Measurements from ENCODE around the gene STK4. TPM values are rescaled to one million over a fixed set of nuclear protein-coding genes. Genes with fewer than 3 reads are reported as not detected.

STK4 gene
- total RNA-seq, 2 experiments from 2014 or later: 151 to 170 TPM

DNA sequence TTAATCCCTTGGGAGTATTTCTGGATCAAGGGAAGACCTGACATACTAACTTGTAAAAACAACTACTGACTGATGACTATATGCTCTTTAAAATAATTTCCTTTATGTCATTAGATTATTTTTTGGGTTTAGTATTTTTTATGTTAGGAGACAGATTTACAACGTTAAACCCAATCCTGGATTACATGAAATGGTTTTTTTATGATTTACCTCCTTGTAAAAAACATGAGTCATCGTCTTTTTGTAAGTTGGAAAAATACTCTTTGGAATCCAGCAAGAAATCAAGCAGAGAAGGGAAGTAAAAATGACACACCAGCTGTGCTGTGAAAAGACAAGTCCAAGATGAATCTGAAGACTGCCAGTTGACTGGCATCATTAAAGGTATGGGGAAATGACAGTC, 6.7 kb downstream of the STK4 start:
- no peak overlapping the region for H3K4me3 Mint-ChIP-seq
- peaks cover 76% of the 10 kb centered on the region for H3K36me3 Mint-ChIP-seq

DNA sequence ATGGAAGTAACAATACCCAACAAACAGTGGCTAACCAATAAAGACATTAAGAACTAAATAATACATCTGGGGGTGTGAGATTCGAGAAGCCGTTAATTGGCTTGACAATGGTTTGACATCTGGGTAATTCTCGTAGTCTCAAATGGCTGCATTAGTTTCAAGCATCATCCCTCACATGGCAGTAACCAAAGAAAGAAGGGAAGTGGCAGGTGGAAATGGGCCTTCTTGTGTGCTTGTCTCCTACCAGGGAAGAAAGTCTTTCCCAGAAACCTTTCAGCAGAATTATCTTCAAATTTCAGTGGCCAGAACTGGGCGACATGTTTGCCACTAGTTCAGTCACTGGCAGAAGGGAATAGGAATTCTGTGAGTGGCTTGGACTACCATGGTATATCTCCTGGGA, 10.4 kb downstream of the STK4 start:
- Mint-ChIP-seq H3K27me3 (no peaks in the 10 kb centered on the region), H3K9me3 (ENCODE audit: low read depth) (no peaks in the 10 kb centered on the region), H3K27ac (peak overlapping the region; percentile 95), H3K36me3 (peaks cover 75% of the 10 kb centered on the region), H3K4me1 (peaks cover 65% of the 10 kb centered on the region), H3K4me3 (no peak overlapping the region)
- DNase-seq (no peak), ATAC-seq (no peak)
- CTCF ChIA-PET: interaction anchor here (1.4 to 3.9 kb wide), 4 partner anchors 10 to 34 kb away, joined by 3 to 31 read pairs (median 10); partner anchors contain the start of gene STK4

More for the DNA sequence above, 6.7 kb downstream of the STK4 start:
- no peaks in the 10 kb centered on the region for H3K27me3 Mint-ChIP-seq
- H3K4me1 Mint-ChIP-seq: peaks cover 69% of the 10 kb centered on the region
- no peak for DNase-seq
- H3K27ac Mint-ChIP-seq: peak overlapping the region; percentile 70
- CTCF ChIA-PET: no interaction called here
- no peaks in the 10 kb centered on the region for H3K9me3 Mint-ChIP-seq (ENCODE audit: low read depth)
- ATAC-seq: no peak

DNA sequence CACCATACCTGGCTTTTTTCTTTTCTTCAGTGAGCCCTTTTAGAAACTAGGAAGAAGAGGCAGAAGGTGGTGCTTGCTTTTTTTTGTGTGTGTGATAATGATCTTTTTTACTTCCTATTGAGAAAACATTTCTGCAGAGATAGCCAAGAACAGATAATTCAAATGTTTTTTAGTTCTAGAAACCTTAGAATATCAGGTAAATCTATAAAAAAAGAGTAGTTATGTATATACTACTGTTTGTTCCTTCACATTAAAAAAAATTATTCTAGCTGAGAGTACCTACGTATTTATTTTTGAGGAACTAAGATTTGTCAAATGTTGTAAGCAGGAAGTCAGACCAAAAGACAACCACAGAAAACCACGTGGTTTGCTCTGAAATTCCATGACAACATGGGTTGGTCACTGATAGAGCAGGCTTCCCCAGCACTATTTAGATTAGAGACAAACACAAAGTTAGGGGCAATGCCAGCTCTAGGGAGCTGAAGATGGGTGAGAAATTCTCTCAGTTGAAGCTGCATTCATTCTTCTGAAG, 12.8 kb downstream of the STK4 start:
- peak overlapping the region; percentile 95 for H3K27ac Mint-ChIP-seq
- peak; percentile 80 for ATAC-seq
- CTCF ChIA-PET: interaction anchor here (0.9 to 3.9 kb wide), 6 partner anchors 12 to 97 kb away, joined by 3 to 31 read pairs (median 4); partner anchors contain the start of gene STK4

DNA sequence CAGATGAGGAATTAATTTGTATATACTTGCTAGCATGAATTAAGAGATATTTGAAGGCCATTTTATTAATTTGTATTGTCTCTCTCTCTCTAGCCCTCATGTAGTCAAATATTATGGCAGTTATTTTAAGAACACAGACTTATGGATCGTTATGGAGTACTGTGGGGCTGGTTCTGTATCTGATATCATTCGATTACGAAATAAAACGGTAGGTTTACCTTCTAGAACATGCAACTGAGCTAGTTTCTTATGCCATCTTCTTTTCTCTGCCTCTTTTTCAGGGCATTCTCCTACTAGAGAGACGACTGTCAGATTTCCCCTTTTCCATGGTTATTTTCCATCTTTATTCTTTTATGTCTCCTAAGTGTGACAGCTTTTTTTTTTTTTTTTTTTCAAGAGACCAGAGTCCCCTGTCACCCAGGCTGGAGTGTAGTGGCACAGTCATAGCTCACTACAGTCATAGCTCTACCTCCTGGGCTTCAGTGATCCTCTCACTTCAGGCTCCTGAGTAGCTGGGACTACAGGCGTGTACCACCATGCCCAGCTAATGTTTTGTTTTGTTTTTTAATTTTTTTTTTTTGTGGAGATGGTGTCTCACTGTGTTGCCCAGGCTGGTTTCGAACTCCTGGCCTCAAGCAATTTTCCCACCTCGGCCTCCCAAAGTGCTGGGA, 15.6 kb downstream of the STK4 start:
- CTCF ChIA-PET: interaction anchor here (0.7 to 1.9 kb wide), 4 partner anchors 11 to 22 kb away, joined by 3 to 13 read pairs (median 4); partner anchors contain the start of gene TOMM34
- DNase-seq (no peak), ATAC-seq (no peak)
- H3K9me3 Mint-ChIP-seq (ENCODE audit: low read depth): no peaks in the 10 kb centered on the region
- peaks cover 65% of the 10 kb centered on the region for H3K4me1 Mint-ChIP-seq
- H3K36me3 Mint-ChIP-seq: peaks cover 60% of the 10 kb centered on the region
- H3K27ac Mint-ChIP-seq: peak overlapping the region; percentile 25
- H3K4me3 Mint-ChIP-seq: no peak overlapping the region
- H3K27me3 Mint-ChIP-seq: no peaks in the 10 kb centered on the region

More for the DNA sequence above, 12.8 kb downstream of the STK4 start:
- Mint-ChIP-seq H3K9me3 (ENCODE audit: low read depth) (no peaks in the 10 kb centered on the region), H3K4me3 (peak overlapping the region; percentile 51), H3K27me3 (no peaks in the 10 kb centered on the region), H3K36me3 (peaks cover 73% of the 10 kb centered on the region), H3K4me1 (peaks cover 64% of the 10 kb centered on the region)
- peak; percentile 89 for DNase-seq

DNA sequence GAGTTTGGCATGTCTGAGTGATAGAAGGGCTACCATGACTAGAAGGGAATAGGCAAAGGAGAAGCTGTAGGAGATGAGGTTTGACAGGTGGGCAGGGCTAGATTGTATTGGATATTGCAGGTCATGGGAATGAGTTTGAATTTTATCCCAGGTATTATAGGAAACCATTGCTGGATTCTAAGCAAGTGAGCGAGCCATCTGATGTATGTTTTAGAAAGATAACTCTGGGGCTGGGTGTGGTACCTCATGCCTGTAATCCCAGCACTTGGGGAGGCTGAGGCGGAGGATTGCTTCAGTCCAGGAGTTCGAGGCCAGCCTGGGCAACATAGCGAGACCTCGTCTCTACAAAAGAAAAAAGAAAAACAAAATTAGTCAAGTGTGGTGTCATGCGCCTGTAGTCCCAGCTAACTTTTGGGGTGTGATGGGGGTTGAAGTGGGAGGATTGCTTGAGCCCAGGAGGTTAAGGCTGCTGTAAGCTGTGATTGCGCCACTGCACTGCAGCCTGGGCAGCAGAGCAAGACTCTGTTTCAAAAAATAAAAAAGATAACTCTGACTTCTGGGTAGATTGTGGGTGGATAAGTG, 16.9 kb downstream of the STK4 start:
- ATAC-seq (no peak), DNase-seq (no peak)
- H3K27ac Mint-ChIP-seq: peak overlapping the region; percentile 52
- no peaks in the 10 kb centered on the region for H3K27me3 Mint-ChIP-seq
- no peaks in the 10 kb centered on the region for H3K9me3 Mint-ChIP-seq (ENCODE audit: low read depth)
- H3K36me3 Mint-ChIP-seq: peaks cover 55% of the 10 kb centered on the region
- peaks cover 56% of the 10 kb centered on the region for H3K4me1 Mint-ChIP-seq
- CTCF ChIA-PET: interaction anchor here (0.6 to 1.9 kb wide), 2 partner anchors 10 to 12 kb away, joined by 3 to 4 read pairs; no protein-coding TSS in a partner anchor
- H3K4me3 Mint-ChIP-seq: no peak overlapping the region

DNA sequence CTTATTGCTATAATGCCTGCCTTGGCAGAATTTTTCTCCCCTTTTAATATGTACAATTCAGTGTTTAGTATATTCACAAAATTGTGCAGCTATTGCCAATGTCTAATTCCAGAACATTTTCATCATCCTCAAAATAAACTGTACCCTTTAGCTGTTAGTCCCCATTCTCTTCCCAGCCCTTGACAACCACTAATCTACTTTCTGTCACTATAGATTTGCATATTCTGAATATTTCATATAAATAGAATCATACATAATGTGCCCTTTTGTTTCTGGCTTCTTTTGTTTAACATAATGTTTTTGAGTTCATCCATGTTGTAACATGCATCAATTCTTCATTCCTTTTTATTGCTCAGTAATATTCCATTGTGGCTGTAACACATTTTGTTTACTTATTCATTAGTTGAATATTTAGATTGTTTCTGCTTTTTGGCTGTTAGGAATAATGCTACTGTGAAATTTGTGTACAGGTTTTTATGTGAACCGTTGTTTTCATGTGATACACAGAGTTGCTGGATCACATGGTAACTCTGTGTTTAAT, 22.4 kb downstream of the STK4 start:
- Mint-ChIP-seq H3K27me3 (no peaks in the 10 kb centered on the region), H3K9me3 (ENCODE audit: low read depth) (no peaks in the 10 kb centered on the region), H3K27ac (peak overlapping the region; percentile 20), H3K36me3 (peaks cover 51% of the 10 kb centered on the region), H3K4me3 (no peak overlapping the region), H3K4me1 (peaks cover 58% of the 10 kb centered on the region)
- DNase-seq (no peak), ATAC-seq (no peak)
- CTCF ChIA-PET: no interaction called here

DNA sequence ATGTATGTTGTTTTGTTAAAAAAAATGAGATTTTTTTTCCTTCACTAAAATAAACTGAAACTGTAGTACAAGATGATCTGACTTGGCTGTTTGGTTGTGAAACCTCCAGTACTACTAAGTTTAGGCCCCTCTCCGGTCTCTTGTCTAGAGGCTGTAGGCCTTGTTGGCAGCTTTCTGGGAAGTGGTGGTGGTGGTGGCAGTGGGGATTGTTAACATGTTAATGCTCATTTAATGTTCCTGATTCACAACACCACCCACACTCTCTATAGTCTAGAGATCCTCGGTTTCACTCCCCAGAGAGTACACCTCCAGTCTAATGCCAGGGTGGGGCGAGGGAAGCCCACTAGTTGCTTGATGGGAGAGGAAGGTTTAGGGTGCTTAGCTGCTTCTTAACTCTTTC, 24.1 kb downstream of the STK4 start:
- no peaks in the 10 kb centered on the region for H3K27me3 Mint-ChIP-seq
- H3K9me3 Mint-ChIP-seq (ENCODE audit: low read depth): no peaks in the 10 kb centered on the region
- peak; percentile 73 for DNase-seq
- peak overlapping the region; percentile 67 for H3K4me3 Mint-ChIP-seq
- H3K27ac Mint-ChIP-seq: peak overlapping the region; percentile 86
- peaks cover 55% of the 10 kb centered on the region for H3K36me3 Mint-ChIP-seq
- peak; percentile 76 for ATAC-seq
- CTCF ChIA-PET: interaction anchor here (0.7 to 2.4 kb wide), 8 partner anchors 15 to 105 kb away, joined by 3 to 9 read pairs (median 3); partner anchors contain the start of gene STK4
- H3K4me1 Mint-ChIP-seq: peaks cover 65% of the 10 kb centered on the region

DNA sequence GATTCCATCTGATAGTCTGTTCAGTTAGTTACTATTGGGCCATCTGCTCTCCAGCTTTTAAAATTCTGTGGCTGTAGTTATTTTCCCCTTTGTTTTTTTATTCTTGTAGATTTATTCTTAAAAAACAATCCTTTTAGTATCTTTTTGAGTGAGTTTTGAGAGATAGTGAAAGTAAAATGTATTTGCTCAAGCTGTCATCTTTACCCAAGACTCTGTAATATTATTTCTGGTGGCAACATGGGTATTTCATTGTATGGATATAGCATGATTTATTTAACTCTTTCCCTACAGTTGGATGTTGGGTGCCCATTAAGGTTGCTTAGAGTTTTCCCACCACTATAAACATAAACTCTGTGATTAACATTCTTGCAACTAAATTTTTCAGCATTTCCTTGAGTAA, 24.6 kb downstream of the STK4 start:
- peaks cover 56% of the 10 kb centered on the region for H3K36me3 Mint-ChIP-seq
- H3K4me3 Mint-ChIP-seq: peak overlapping the region; percentile 67
- H3K27me3 Mint-ChIP-seq: no peaks in the 10 kb centered on the region
- peak overlapping the region; percentile 86 for H3K27ac Mint-ChIP-seq
- CTCF ChIA-PET: interaction anchor here (0.7 to 2.4 kb wide), 7 partner anchors 16 to 105 kb away, joined by 3 to 9 read pairs (median 4); partner anchors contain the start of gene STK4
- H3K4me1 Mint-ChIP-seq: peaks cover 66% of the 10 kb centered on the region
- DNase-seq (no peak), ATAC-seq (peak; percentile 24)
- no peaks in the 10 kb centered on the region for H3K9me3 Mint-ChIP-seq (ENCODE audit: low read depth)

DNA sequence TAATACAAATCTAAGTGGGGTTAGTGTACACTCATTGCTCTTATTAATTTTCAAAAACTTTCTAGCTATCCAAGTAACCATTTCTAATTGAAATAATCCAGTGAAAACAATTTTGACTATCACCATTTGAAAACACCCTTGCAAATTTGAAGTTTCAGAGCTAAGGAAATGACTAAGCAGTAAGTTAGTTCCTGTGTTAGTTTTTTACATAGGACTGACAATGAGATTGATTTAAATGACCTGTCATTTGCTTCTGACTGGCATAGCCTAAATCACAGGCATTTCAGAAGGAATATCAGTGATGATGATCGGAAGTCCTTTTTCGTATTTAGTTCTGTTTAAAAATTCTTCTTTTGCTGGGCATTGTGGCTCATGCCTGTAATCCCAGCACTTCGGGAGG, 27.0 kb downstream of the STK4 start:
- peaks cover 65% of the 10 kb centered on the region for H3K36me3 Mint-ChIP-seq
- H3K4me3 Mint-ChIP-seq: peak overlapping the region; percentile 46
- ATAC-seq: peak; percentile 64
- CTCF ChIA-PET: interaction anchor here (0.6 to 2.2 kb wide), 7 partner anchors 11 to 34 kb away, joined by 3 to 14 read pairs (median 4); partner anchors contain the start of genes STK4 and TOMM34
- H3K27me3 Mint-ChIP-seq: no peaks in the 10 kb centered on the region
- H3K9me3 Mint-ChIP-seq (ENCODE audit: low read depth): no peaks in the 10 kb centered on the region
- H3K27ac Mint-ChIP-seq: peak overlapping the region; percentile 80
- H3K4me1 Mint-ChIP-seq: peaks cover 62% of the 10 kb centered on the region
- DNase-seq: no peak

DNA sequence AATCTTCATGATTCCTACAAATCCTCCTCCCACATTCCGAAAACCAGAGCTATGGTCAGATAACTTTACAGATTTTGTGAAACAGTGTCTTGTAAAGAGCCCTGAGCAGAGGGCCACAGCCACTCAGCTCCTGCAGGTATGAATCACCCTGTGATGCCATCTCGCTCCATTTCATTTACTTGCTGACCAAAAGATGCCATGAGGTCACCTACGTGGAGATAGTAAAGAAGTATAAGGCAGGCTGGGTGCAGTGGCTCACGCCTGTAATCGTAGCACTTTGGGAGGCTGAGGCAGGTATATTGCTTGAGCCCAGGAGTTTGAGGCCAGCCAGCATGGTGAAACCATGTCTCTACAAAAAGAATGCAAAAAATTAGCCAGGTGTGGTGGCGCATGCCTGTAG, 30.9 kb downstream of the STK4 start:
- Mint-ChIP-seq H3K36me3 (peaks cover 72% of the 10 kb centered on the region), H3K27me3 (no peaks in the 10 kb centered on the region), H3K27ac (no peak overlapping the region), H3K4me3 (no peak overlapping the region), H3K9me3 (ENCODE audit: low read depth) (no peaks in the 10 kb centered on the region), H3K4me1 (peaks cover 36% of the 10 kb centered on the region)
- CTCF ChIA-PET: interaction anchor here (0.8 to 2.1 kb wide), 6 partner anchors 8 to 53 kb away, joined by 3 to 9 read pairs (median 5); no protein-coding TSS in a partner anchor
- DNase-seq: no peak
- no peak for ATAC-seq

DNA sequence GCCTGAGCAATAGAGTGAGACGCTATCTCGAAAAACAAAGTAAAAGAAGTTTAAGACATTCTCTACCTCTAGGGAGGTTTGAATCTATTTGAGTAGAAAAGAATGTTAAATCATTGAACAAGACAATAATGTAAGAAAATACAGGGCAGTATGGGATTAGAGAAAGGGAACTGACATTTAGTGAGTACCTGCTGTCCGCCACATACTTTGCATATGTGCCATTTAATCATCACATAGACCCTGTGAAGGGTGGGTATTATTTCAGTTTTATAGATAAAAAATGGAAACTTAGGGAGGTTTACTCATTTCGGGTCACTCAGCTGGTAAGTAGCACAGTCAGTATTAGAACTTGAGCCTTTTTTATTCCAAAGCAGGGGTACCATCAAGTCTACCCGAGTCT, 31.4 kb downstream of the STK4 start:
- Mint-ChIP-seq H3K4me3 (no peak overlapping the region), H3K9me3 (ENCODE audit: low read depth) (no peaks in the 10 kb centered on the region), H3K27ac (no peak overlapping the region), H3K27me3 (no peaks in the 10 kb centered on the region), H3K4me1 (peaks cover 35% of the 10 kb centered on the region), H3K36me3 (peaks cover 71% of the 10 kb centered on the region)
- CTCF ChIA-PET: interaction anchor here (0.7 to 2.1 kb wide), 2 partner anchors 9 to 31 kb away, joined by 4 to 6 read pairs; no protein-coding TSS in a partner anchor
- ATAC-seq (no peak), DNase-seq (no peak)

DNA sequence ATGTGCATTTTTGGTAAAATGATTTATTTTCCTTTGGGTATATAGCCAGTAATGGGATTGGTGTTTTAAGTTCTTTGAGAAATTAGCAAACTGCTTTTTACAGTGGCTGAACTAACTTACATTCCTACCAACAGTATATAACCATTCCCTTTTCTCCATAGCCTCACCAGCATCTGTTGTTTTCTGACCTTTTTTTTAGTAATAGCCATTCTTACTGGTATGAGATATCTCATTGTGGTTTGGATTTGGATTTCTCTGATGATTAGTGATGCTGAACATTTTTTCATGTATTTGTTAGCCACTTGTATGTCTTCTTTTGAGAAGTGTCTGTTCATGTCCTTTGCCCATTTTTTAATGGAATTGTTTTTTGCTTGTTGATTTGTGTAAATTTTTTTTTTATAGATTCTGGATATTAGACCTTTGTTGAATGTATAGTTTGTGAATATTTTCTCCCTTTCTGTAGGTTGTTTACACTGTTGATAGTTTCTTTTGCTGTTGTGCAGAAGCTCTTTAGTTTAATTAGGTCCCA, 42.3 kb downstream of the STK4 start:
- H3K9me3 Mint-ChIP-seq (ENCODE audit: low read depth): no peaks in the 10 kb centered on the region
- no peak for DNase-seq
- ATAC-seq: no peak
- H3K4me3 Mint-ChIP-seq: no peak overlapping the region
- H3K4me1 Mint-ChIP-seq: peaks cover 23% of the 10 kb centered on the region
- CTCF ChIA-PET: no interaction called here
- peaks cover 50% of the 10 kb centered on the region for H3K36me3 Mint-ChIP-seq
- H3K27ac Mint-ChIP-seq: peak overlapping the region; percentile 37
- H3K27me3 Mint-ChIP-seq: no peaks in the 10 kb centered on the region

DNA sequence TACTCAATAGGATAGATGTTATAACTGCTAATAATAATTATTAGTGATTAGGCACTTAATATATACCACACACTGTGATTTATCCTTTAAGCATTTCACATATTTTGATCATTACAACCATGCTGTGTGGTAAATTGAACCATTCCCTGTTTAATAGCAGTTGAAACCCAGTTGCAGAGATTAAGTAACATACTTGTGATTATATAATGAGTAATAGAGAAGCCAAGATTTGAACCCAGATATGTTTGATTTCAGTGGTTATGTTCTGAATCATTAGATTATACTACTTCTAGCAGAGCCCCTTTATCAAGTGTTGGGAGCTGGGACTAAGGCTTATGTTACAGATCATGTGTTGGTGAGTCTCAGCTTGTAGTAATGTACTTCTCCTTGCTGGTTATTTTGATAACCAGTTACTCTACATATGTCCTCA, 44.1 kb downstream of the STK4 start:
- peak overlapping the region; percentile 1 for H3K27ac Mint-ChIP-seq
- H3K27me3 Mint-ChIP-seq: no peaks in the 10 kb centered on the region
- no peak for ATAC-seq
- H3K4me3 Mint-ChIP-seq: no peak overlapping the region
- CTCF ChIA-PET: interaction anchor here (0.8 to 5.1 kb wide), 21 partner anchors 8 to 281 kb away, joined by 3 to 35 read pairs (median 4); no protein-coding TSS in a partner anchor
- no peaks in the 10 kb centered on the region for H3K9me3 Mint-ChIP-seq (ENCODE audit: low read depth)
- DNase-seq: no peak
- peaks cover 30% of the 10 kb centered on the region for H3K4me1 Mint-ChIP-seq
- H3K36me3 Mint-ChIP-seq: peaks cover 57% of the 10 kb centered on the region
